A673 (cell line): Measurements from ENCODE around the gene PTGES3. TPM values are rescaled to one million over a fixed set of nuclear protein-coding genes. Genes with fewer than 3 reads are reported as not detected.

Experiments
- BruUV-seq: library from RNA; stranded (reverse); fragments of 400-500 nt; replicated peaks from 2 replicates; lab custom pipeline; 2021; lab: Mats Ljungman, UMichigan
- CTCF ChIA-PET: fragments of 300-600 bp; sonication (Branson Sonifier 250); formaldehyde crosslinking; loops from one replicate; lab custom pipeline; 2022; ENCODE audit warnings: antibody characterized with exemption; lab: Charles Lee
- POLR2A ChIA-PET: fragments of 300-600 bp; sonication (Branson Sonifier 250); formaldehyde crosslinking; loops from one replicate; lab custom pipeline; 2022; ENCODE audit warnings: antibody characterized with exemption; ENCODE audit not compliant: low non-redundant PET; lab: Charles Lee
- DNase-seq: peaks from one replicate; pipeline ENCODE4 v3.0.0-alpha.2; 2015; ENCODE audit warnings: low spot score
- H3K27ac ChIP-seq: fragments of 200-600 bp; sonication (generic); 2 replicates; pipeline ENCODE4 v1.5.1; 2016; ENCODE audit warnings: mixed run types, low read depth, mild to moderate bottlenecking, mixed read lengths, antibody characterized with exemption, low read length; ENCODE audit not compliant: poor library complexity, severe bottlenecking
- H3K27me3 ChIP-seq: fragments of 200-600 bp; sonication (generic); replicated peaks from 2 replicates; pipeline ENCODE4 v1.6.1; 2017; ENCODE audit warnings: mixed run types, low read depth, mild to moderate bottlenecking, mixed read lengths, antibody characterized with exemption, low read length; ENCODE audit not compliant: insufficient read depth, poor library complexity
- H3K36me3 ChIP-seq: fragments of 200-600 bp; sonication (generic); 2 replicates; pipeline ENCODE4 v1.6.1; 2016; ENCODE audit warnings: mixed run types, mild to moderate bottlenecking, mixed read lengths, antibody characterized with exemption, low read length; ENCODE audit not compliant: insufficient read depth, poor library complexity, severe bottlenecking
- H3K4me1 ChIP-seq: fragments of 200-600 bp; sonication (generic); 2 replicates; pipeline ENCODE4 v1.6.1; 2017; ENCODE audit warnings: mixed run types, mild to moderate bottlenecking, mixed read lengths, antibody characterized with exemption, low read length; ENCODE audit not compliant: insufficient read depth, poor library complexity, severe bottlenecking
- H3K4me3 ChIP-seq: fragments of 200-600 bp; sonication (generic); 2 replicates; pipeline ENCODE4 v1.5.1; 2016; ENCODE audit warnings: low read depth, mixed run types, mild to moderate bottlenecking, mixed read lengths, low read length; ENCODE audit not compliant: poor library complexity, severe bottlenecking
- H3K9me3 ChIP-seq: fragments of 200-600 bp; sonication (generic); 2 replicates; pipeline ENCODE4 v1.6.1; 2016; ENCODE audit warnings: mixed run types, low read depth, mild to moderate bottlenecking, mixed read lengths, antibody characterized with exemption, low read length; ENCODE audit not compliant: poor library complexity, severe bottlenecking
- CTCF ChIP-seq: fragments of 300-800, 200-600 bp; sonication (generic); conservative IDR thresholded peaks from 2 replicates; pipeline ENCODE4 v1.5.1; 2017; ENCODE audit warnings: low read depth, mild to moderate bottlenecking, antibody characterized with exemption, low read length, moderate library complexity, mixed read lengths
- EZH2 ChIP-seq: fragments of 200-600 bp; sonication (generic); IDR thresholded peaks from 2 replicates; pipeline ENCODE4 v1.6.1; 2017; ENCODE audit warnings: borderline replicate concordance, low read depth, mild to moderate bottlenecking, mixed read lengths, antibody characterized with exemption, low read length; ENCODE audit not compliant: poor library complexity, severe bottlenecking
- intact Hi-C: fragments of 100-400 bp; cut with micrococcal nuclease; formaldehyde crosslinking; loops from one replicate; pipeline ENCODE4 v1.10.0; 2022; ENCODE audit not compliant: unreplicated experiment
- total RNA-seq: library from RNA; stranded (reverse); gene quantifications from 2 replicates; pipeline ENCODE4 v1.2.3, GENCODE V29; 2021

PTGES3 gene
- total RNA-seq, 1 experiment from 2014 or later: 450 TPM

- DNase-seq: peak; percentile 38
- H3K4me1 ChIP-seq: peaks cover 49% of the 10 kb centered on the region
- H3K36me3 ChIP-seq: peaks cover 22% of the 10 kb centered on the region
- peak overlapping the region; percentile 77 for H3K4me3 ChIP-seq
- POLR2A ChIA-PET: interaction anchor here (0.5 kb wide), 1 partner anchor 19 kb away, joined by 9 read pairs; no protein-coding TSS in a partner anchor
- H3K9me3 ChIP-seq: no peaks in the 10 kb centered on the region
- CTCF ChIA-PET: interaction anchor here (0.7 kb wide), 1 partner anchor 21 kb away, joined by 3 read pairs; no protein-coding TSS in a partner anchor
- TF ChIP-seq CTCF (no peak), EZH2 (no peak)
- BruUV-seq: no TSS peak
- no peaks in the 10 kb centered on the region for H3K27me3 ChIP-seq
- intact Hi-C loops: loop anchor here (10.0 kb wide), 1 partner anchor 520 kb away; the partner anchor contains the start of genes RPL41 and ZC3H10
- peak overlapping the region; percentile 78 for H3K27ac ChIP-seq
Measured at GRCh38 chr12:56634242-56634836, 53.7 kb downstream of the PTGES3 start.

- no TSS peak for BruUV-seq
- intact Hi-C loops: loop anchor here (10.0 kb wide), 1 partner anchor 519 kb away; the partner anchor contains the start of genes RPL41 and ZC3H10
Measured at GRCh38 chr12:56633468-56634241, 54.4 kb downstream of the PTGES3 start.

More at GRCh38 chr12:56633468-56634241, 54.4 kb downstream of the PTGES3 start:
- peaks cover 49% of the 10 kb centered on the region for H3K4me1 ChIP-seq
- no peaks in the 10 kb centered on the region for H3K27me3 ChIP-seq
- no peak for TF ChIP-seq CTCF
- TF ChIP-seq EZH2: no peak
- ChIA-PET POLR2A (interaction anchor here (0.6 kb wide), 1 partner anchor 12 kb away, joined by 3 read pairs; the partner anchor contains the start of gene ATP5F1B), CTCF (interaction anchor here (0.7 kb wide), 1 partner anchor 20 kb away, joined by 3 read pairs; no protein-coding TSS in a partner anchor)
- no peak for DNase-seq
- H3K4me3 ChIP-seq: peak overlapping the region; percentile 77
- no peaks in the 10 kb centered on the region for H3K9me3 ChIP-seq
- peak overlapping the region; percentile 78 for H3K27ac ChIP-seq
- peaks cover 15% of the 10 kb centered on the region for H3K36me3 ChIP-seq
